ENCODE results near the gene PRX. TPM values are rescaled to one million over a fixed set of nuclear protein-coding genes. Genes with fewer than 3 reads are reported as not detected.

PRX gene
- total and polyA plus RNA-seq, 2 of the 4 experiments (the other 2 are of a cell fraction): 0.90 to 1.7 TPM

DNA sequence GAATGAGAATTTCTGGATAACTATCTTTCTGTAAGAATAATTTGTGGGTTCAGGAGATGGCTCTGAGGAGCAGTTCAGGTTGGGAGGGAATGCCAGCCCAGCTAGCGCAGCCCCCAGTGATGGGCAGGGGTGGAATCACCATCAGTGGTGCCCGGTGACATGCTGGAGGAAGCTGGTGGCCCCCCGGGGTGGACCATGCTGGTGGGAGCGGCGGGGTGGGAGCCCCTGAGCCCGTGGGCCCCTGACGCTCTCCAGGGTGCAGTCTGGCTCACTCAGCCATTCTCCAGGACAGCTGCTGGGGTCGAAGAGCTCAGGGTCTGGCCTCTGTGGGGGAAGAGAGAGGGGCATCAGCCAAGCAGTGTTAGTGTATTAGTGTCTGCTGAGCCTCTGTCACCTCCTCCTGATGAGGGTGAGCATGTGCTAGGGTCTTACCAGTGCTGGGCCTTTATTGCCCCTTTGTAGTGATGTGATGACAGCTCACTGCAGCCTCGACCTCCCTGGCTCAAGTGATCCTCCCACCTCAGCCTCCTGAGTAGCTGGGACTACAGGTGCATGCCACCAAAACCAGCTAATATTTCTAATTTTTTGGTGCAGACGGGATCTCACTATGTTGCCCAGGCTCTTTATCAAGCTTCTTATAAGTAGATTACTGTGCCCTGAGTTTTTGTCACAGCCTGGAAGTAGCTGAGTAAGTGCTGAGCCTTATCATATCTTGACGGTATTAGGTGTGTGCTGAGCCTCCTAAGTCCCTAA, 33.6 kb downstream of the PRX start:
- in situ Hi-C loops (cut with MboI; ENCODE audit: low sequenced_read_pairs) (no loop called here), dilution Hi-C loops (cut with HindIII; ENCODE audit: low sequenced_read_pairs, unreplicated experiment) (no loop called here), intact Hi-C loops (cut with micrococcal nuclease) (no loop called here)
- no peaks in the 10 kb centered on the region for H3K79me1 ChIP-seq (ENCODE audit: low read depth in 1 of 2, low read length in 2 of 2)
- H2BK5ac ChIP-seq (ENCODE audit: low read depth, low read length, poor library complexity, severe bottlenecking): no peak overlapping the region
- ChIA-PET CTCF (no interaction called here), POLR2A (ENCODE audit: unreplicated experiment) (no interaction called here)
- TF ChIP-seq POLR2A (IDR thresholded peaks at IDR 0.05; ENCODE audit: low read depth, low read length) (no peak), RCOR1 (IDR thresholded peaks at IDR 0.05; ENCODE audit: insufficient replicate concordance, low read length) (no peak), CEBPB (IDR thresholded peaks at IDR 0.05; ENCODE audit: low read depth, low read length) (no peak), MAZ (IDR thresholded peaks at IDR 0.05; ENCODE audit: borderline replicate concordance, low read depth, low read length) (no peak), RAD21 (IDR thresholded peaks at IDR 0.05; ENCODE audit: low read length) (no peak), BHLHE40 (IDR thresholded peaks at IDR 0.05; ENCODE audit: low read depth, low read length) (no peak), NFE2L2 (IDR thresholded peaks at IDR 0.05; ENCODE audit: low read depth, low read length) (no peak), MAFK (IDR thresholded peaks at IDR 0.05; ENCODE audit: low read depth, low read length) (no peak), SMC3 (IDR thresholded peaks at IDR 0.05; ENCODE audit: low read depth, low read length) (no peak), RFX5 (IDR thresholded peaks at IDR 0.05; ENCODE audit: low read depth, low read length) (no peak), CHD1 (IDR thresholded peaks at IDR 0.05; ENCODE audit: low read depth, low read length) (no peak)
- TF ChIP-seq, protein P1, sequence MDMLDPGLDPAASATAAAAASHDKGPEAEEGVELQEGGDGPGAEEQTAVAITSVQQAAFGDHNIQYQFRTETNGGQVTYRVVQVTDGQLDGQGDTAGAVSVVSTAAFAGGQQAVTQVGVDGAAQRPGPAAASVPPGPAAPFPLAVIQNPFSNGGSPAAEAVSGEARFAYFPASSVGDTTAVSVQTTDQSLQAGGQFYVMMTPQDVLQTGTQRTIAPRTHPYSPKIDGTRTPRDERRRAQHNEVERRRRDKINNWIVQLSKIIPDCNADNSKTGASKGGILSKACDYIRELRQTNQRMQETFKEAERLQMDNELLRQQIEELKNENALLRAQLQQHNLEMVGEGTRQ (IDR thresholded peaks at IDR 0.05; ENCODE audit: low read depth, low read length): no peak
- TF ChIP-seq, protein P2, sequence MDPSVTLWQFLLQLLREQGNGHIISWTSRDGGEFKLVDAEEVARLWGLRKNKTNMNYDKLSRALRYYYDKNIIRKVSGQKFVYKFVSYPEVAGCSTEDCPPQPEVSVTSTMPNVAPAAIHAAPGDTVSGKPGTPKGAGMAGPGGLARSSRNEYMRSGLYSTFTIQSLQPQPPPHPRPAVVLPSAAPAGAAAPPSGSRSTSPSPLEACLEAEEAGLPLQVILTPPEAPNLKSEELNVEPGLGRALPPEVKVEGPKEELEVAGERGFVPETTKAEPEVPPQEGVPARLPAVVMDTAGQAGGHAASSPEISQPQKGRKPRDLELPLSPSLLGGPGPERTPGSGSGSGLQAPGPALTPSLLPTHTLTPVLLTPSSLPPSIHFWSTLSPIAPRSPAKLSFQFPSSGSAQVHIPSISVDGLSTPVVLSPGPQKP (IDR thresholded peaks at IDR 0.05; ENCODE audit: borderline replicate concordance, low read depth, low read length): no peak
- TF ChIP-seq, protein P3, sequence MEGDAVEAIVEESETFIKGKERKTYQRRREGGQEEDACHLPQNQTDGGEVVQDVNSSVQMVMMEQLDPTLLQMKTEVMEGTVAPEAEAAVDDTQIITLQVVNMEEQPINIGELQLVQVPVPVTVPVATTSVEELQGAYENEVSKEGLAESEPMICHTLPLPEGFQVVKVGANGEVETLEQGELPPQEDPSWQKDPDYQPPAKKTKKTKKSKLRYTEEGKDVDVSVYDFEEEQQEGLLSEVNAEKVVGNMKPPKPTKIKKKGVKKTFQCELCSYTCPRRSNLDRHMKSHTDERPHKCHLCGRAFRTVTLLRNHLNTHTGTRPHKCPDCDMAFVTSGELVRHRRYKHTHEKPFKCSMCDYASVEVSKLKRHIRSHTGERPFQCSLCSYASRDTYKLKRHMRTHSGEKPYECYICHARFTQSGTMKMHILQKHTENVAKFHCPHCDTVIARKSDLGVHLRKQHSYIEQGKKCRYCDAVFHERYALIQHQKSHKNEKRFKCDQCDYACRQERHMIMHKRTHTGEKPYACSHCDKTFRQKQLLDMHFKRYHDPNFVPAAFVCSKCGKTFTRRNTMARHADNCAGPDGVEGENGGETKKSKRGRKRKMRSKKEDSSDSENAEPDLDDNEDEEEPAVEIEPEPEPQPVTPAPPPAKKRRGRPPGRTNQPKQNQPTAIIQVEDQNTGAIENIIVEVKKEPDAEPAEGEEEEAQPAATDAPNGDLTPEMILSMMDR (conservative IDR thresholded peaks at IDR 0.05; ENCODE audit: low read depth, low read length): no peak
- no peak overlapping the region for H2AK5ac ChIP-seq (ENCODE audit: low read depth, low read length)
- no peak overlapping the region for H4K91ac ChIP-seq (ENCODE audit: insufficient read depth, low read depth, low read length)
- H4K8ac ChIP-seq (ENCODE audit: low read depth in 2 of 2, low read length in 2 of 2): no peak overlapping the region
- H2BK120ac ChIP-seq (ENCODE audit: low read depth, low read length): no peak overlapping the region
- H2BK15ac ChIP-seq (ENCODE audit: low read depth, low read length): no peak overlapping the region
- H3K4me1 ChIP-seq (ENCODE audit: control insufficient read depth, insufficient read depth, low read length): no peaks in the 10 kb centered on the region
- no peak overlapping the region for H2AFZ ChIP-seq (replicated peaks; ENCODE audit: low read length, poor library complexity)
- no peak overlapping the region for H4K5ac ChIP-seq (ENCODE audit: low read depth, low read length)
- H3K14ac ChIP-seq (replicated peaks; ENCODE audit: low read depth, low read length): no peak overlapping the region
- H4K20me1 ChIP-seq (ENCODE audit: insufficient read depth, low read length): no peaks in the 10 kb centered on the region
- H3K4me3 ChIP-seq (ENCODE audit: insufficient read depth, low read depth, low read length): no peak overlapping the region
- H3K56ac ChIP-seq (ENCODE audit: extremely low read depth, insufficient read depth, low read length): no peak overlapping the region
- WGBS, 2 experiments (ENCODE audit: extremely low coverage in 2 of 2, insufficient read length in 1 of 2): 83% methylated on average over 3 of the region's 11 CpGs; no CpG with 5 or more reads in 1 of the 2 experiments
- no peak overlapping the region for H2AK9ac ChIP-seq (replicated peaks; ENCODE audit: low read depth, low read length, poor library complexity)
- no peaks in the 10 kb centered on the region for H3K9me1 ChIP-seq (ENCODE audit: insufficient read depth, low read length)
- H3K36me3 ChIP-seq (ENCODE audit: control insufficient read depth, insufficient read depth, low read length): peaks cover 38% of the 10 kb centered on the region
- H3K4me2 ChIP-seq (ENCODE audit: low read depth, low read length): no peak overlapping the region
- no peak overlapping the region for H3K18ac ChIP-seq (ENCODE audit: low read depth, low read length)
- H3K9me3 ChIP-seq (ENCODE audit: control insufficient read depth, insufficient read depth, low read length): no peaks in the 10 kb centered on the region
- ATAC-seq (ENCODE audit: low read depth) (no peak), DNase-seq (no peak)
- no peaks in the 10 kb centered on the region for H3K27me3 ChIP-seq (ENCODE audit: control insufficient read depth, insufficient read depth, low read length)
- no peak overlapping the region for H3K23ac ChIP-seq (ENCODE audit: low read depth, low read length)
- H2BK20ac ChIP-seq (ENCODE audit: low read depth, low read length): no peak overlapping the region
- no peak overlapping the region for H3K9ac ChIP-seq (ENCODE audit: low read depth, low read length)
- BruUV-seq (replicated peaks): no TSS peak
- no peak overlapping the region for H3K4ac ChIP-seq (ENCODE audit: low read depth, low read length)
- H3K27ac ChIP-seq (ENCODE audit: insufficient read depth, low read length): no peak overlapping the region
